GM18508 (cell line): ENCODE results near the gene APELA.
A peak's percentile ranks its signal among the peaks of the same experiment; 100 is the strongest.
"Not testable (repeated sequence)": the region's sequence is repeated elsewhere in the genome, so short reads cannot be mapped to it uniquely, and the experiment has no call there.

Source experiments
- ATAC-seq: cut with Tn5 transposase; IDR thresholded peaks from one replicate; pipeline ENCODE4 v1.9.1; 2021; ENCODE audit warnings: moderate number of reproducible peaks; ENCODE audit not compliant: insufficient read depth, unreplicated experiment

The APELA gene

GRCh38 chr4:164876700-164877324, at the start of gene APELA:
Gene APELA, plus strand, starts transcription at chr4:164877178. Its CDS starts 154 bp downstream, at chr4:164877332.
- peak; percentile 100 for ATAC-seq

GRCh38 chr4:164828955-164829354, 48.0 kb upstream of the APELA start:
- ATAC-seq = no peak

- ATAC-seq = no peak
Observed at GRCh38 chr4:164846566-164846965, 30.4 kb upstream of the APELA start.

- ATAC-seq = no peak
Observed at GRCh38 chr4:164847016-164847415, 30.0 kb upstream of the APELA start.

- peak; percentile 78 for ATAC-seq
Observed at GRCh38 chr4:164847967-164848649, 28.9 kb upstream of the APELA start.

GRCh38 chr4:164856396-164856795, 20.6 kb upstream of the APELA start:
- ATAC-seq = no peak

GRCh38 chr4:164866817-164867490, 10.0 kb upstream of the APELA start:
- ATAC-seq = no peak

GRCh38 chr4:164871673-164872072, 5.3 kb upstream of the APELA start:
- ATAC-seq = no peak

GRCh38 chr4:164872481-164872880, 4.5 kb upstream of the APELA start:
- no peak for ATAC-seq

GRCh38 chr4:164874789-164875188, 2.2 kb upstream of the APELA start:
- no peak for ATAC-seq

GRCh38 chr4:164880489-164881262, 3.7 kb downstream of the APELA start:
- no peak for ATAC-seq

- no peak for ATAC-seq
Observed at GRCh38 chr4:164888096-164888715, 11.2 kb downstream of the APELA start.

- no peak for ATAC-seq
Observed at GRCh38 chr4:164890691-164891090, 13.7 kb downstream of the APELA start.

- ATAC-seq = peak; percentile 92
Observed at GRCh38 chr4:164892018-164892417, 15.0 kb downstream of the APELA start.

GRCh38 chr4:164894702-164895101, 17.7 kb downstream of the APELA start:
- peak; percentile 44 for ATAC-seq

GRCh38 chr4:164902608-164903007, 25.6 kb downstream of the APELA start:
- no peak for ATAC-seq

- no peak for ATAC-seq
Observed at GRCh38 chr4:164904336-164904735, 27.4 kb downstream of the APELA start.

GRCh38 chr4:164904941-164905340, 28.0 kb downstream of the APELA start:
- ATAC-seq = no peak

- no peak for ATAC-seq
Observed at GRCh38 chr4:164906368-164906767, 29.4 kb downstream of the APELA start.

- not testable (repeated sequence) for ATAC-seq
Observed at GRCh38 chr4:164913506-164913905, 36.5 kb downstream of the APELA start.
